GM18909 (cell line): ENCODE measurements around the gene ITGA11.

ENCODE experiments used
- ATAC-seq: cut with Tn5 transposase; IDR thresholded peaks from one replicate; pipeline ENCODE4 v1.9.1; 2021; ENCODE audit warnings: mild to moderate bottlenecking; ENCODE audit not compliant: unreplicated experiment, poor library complexity

Gene ITGA11

GRCh38 chr15:68304589-68305337, 127.2 kb downstream of the ITGA11 start:
- ATAC-seq, result no peak

- no peak for ATAC-seq
Observed at GRCh38 chr15:68303560-68304436, 128.2 kb downstream of the ITGA11 start.

GRCh38 chr15:68303134-68303533, 128.8 kb downstream of the ITGA11 start:
- no peak for ATAC-seq

GRCh38 chr15:68302729-68303128, 129.2 kb downstream of the ITGA11 start:
- ATAC-seq, result no peak

- no peak for ATAC-seq
Observed at GRCh38 chr15:68301301-68301700, 130.7 kb downstream of the ITGA11 start.

GRCh38 chr15:68300115-68300940, 131.6 kb downstream of the ITGA11 start:
- ATAC-seq, result no peak

- peak; percentile 18 for ATAC-seq
Observed at GRCh38 chr15:68299436-68299835, 132.5 kb downstream of the ITGA11 start.

GRCh38 chr15:68298882-68299381, 133.0 kb downstream of the ITGA11 start:
- peak; percentile 84 for ATAC-seq

GRCh38 chr15:68298336-68298735, 133.6 kb downstream of the ITGA11 start:
- ATAC-seq, result no peak

GRCh38 chr15:68295014-68295805, 136.8 kb downstream of the ITGA11 start:
- ATAC-seq, result no peak

GRCh38 chr15:68292967-68293366, 139.0 kb downstream of the ITGA11 start:
- ATAC-seq, result no peak

GRCh38 chr15:68292157-68292781, 139.7 kb downstream of the ITGA11 start:
- ATAC-seq, result no peak

GRCh38 chr15:68290715-68291114, 141.2 kb downstream of the ITGA11 start:
- no peak for ATAC-seq

GRCh38 chr15:68289621-68290352, 142.2 kb downstream of the ITGA11 start:
- no peak for ATAC-seq

GRCh38 chr15:68289057-68289456, 142.9 kb downstream of the ITGA11 start:
- no peak for ATAC-seq

- no peak for ATAC-seq
Observed at GRCh38 chr15:68286256-68286655, 145.7 kb downstream of the ITGA11 start.

- no peak for ATAC-seq
Observed at GRCh38 chr15:68285259-68285980, 146.5 kb downstream of the ITGA11 start.
